Ovary (tissue), 3 donors: ENCODE measurements around the gene ABCC12.

Source experiments
- CTCF ChIP-seq, 3 donors: fragments of 450-650 bp in 2 of 3; fragments of 200-600 bp in 1 of 3; IDR thresholded peaks; one replicate each; pipeline versions ENCODE4 v1.5.1 to v1.8.0; 2016 to 2022; ENCODE audit warnings: antibody characterized with exemption in 3 of 3, mild to moderate bottlenecking in 1 of 3
- EP300 ChIP-seq: sonication (generic); formaldehyde crosslinking; IDR thresholded peaks from one replicate; pipeline ENCODE4 v1.6.1; 2017; ENCODE audit warnings: antibody characterized with exemption
- POLR2A ChIP-seq: fragments of 450-650 bp; IDR thresholded peaks from one replicate; pipeline ENCODE4 v1.6.1; 2017; ENCODE audit warnings: antibody characterized with exemption, mild to moderate bottlenecking, moderate library complexity
- donor health status: DM: no; HTN: no; CAD: no.

DNA sequence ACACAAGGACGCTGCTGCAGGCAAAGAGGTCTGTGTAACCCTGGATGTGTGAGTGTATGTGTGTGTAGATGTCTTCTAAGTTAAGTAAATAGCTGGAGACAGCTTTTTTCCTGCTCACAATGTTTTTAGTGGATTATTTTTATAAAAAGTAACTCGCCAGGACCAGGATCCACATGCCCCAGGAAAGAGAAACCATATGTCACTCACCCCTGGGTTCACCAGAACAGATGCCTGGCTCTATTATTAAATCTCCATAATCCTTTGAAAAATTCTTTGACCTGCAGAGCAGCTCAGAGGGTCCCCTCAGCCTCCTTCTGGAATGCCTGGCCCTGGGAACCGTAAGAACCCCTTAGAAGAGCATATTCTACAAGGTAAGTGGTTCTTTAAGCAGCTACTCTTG is 18.0 kb downstream of the ABCC12 start:
- TF ChIP-seq EP300 (no peak), CTCF (IDR thresholded peaks at IDR 0.05) (no peak), POLR2A (no peak)
